OCI-LY7 (cell line): ENCODE measurements around the gene SLC35A5. TPM values are rescaled to one million over a fixed set of nuclear protein-coding genes. Genes with fewer than 3 reads are reported as not detected.

Experiments used
- BruUV-seq: library from RNA; stranded (reverse); fragments of 400-500 nt; replicated peaks from 2 replicates; lab custom pipeline; 2021; lab: Mats Ljungman, UMichigan
- CTCF ChIA-PET: fragments of 300-600 bp; sonication (Branson Sonifier 250); formaldehyde crosslinking; loops from one replicate; lab custom pipeline; 2022; ENCODE audit warnings: antibody characterized with exemption; ENCODE audit not compliant: unreplicated experiment; lab: Charles Lee
- POLR2A ChIA-PET: fragments of 300-600 bp; sonication (Branson Sonifier 250); formaldehyde crosslinking; loops from one replicate; lab custom pipeline; 2022; ENCODE audit warnings: antibody characterized with exemption; lab: Charles Lee
- DNase-seq: peaks from one replicate; pipeline ENCODE4 v3.0.0-alpha.2; 2015; ENCODE audit warnings: low spot score
- H2AFZ ChIP-seq: fragments of 200-600 bp; sonication (generic), shearing (Covaris generic); 2 replicates; pipeline ENCODE4 v1.6.1; 2014; ENCODE audit warnings: mild to moderate bottlenecking, antibody characterized with exemption, low read length, moderate library complexity
- H3K27ac ChIP-seq: fragments of 200-600 bp; sonication (generic); 2 replicates; pipeline ENCODE4 v1.5.1; 2014; ENCODE audit warnings: mixed run types, low read depth, mild to moderate bottlenecking, moderate library complexity, low read length, inconsistent platforms; ENCODE audit not compliant: poor library complexity, severe bottlenecking
- H3K36me3 ChIP-seq: fragments of 200-600 bp; sonication (generic); 2 replicates; pipeline ENCODE4 v1.6.1; 2014; ENCODE audit warnings: mild to moderate bottlenecking, antibody characterized with exemption, low read length, moderate library complexity, mixed read lengths; ENCODE audit not compliant: insufficient read depth
- H3K4me1 ChIP-seq: fragments of 200-600 bp; sonication (generic); 2 replicates; pipeline ENCODE4 v1.5.1; 2014; ENCODE audit warnings: mild to moderate bottlenecking, low read length; ENCODE audit not compliant: insufficient read depth, poor library complexity, severe bottlenecking
- H3K4me2 ChIP-seq: fragments of 200-600 bp; sonication (generic); 2 replicates; pipeline ENCODE4 v1.6.1; 2014; ENCODE audit warnings: mild to moderate bottlenecking, low read length
- H3K4me3 ChIP-seq: fragments of 200-600 bp; sonication (generic); 2 replicates; pipeline ENCODE4 v1.5.1; 2014; ENCODE audit warnings: mild to moderate bottlenecking, low read depth, low read length; ENCODE audit not compliant: poor library complexity, severe bottlenecking
- H3K79me2 ChIP-seq: fragments of 200-600 bp; sonication (generic); 2 replicates; pipeline ENCODE4 v1.6.1; 2016; ENCODE audit warnings: low read depth, mild to moderate bottlenecking, low read length, moderate library complexity, mixed read lengths; ENCODE audit not compliant: insufficient read depth
- H3K9me2 ChIP-seq: fragments of 200-600 bp; sonication (generic); 2 replicates; pipeline ENCODE4 v1.6.1; 2016; ENCODE audit warnings: mild to moderate bottlenecking, low read length, mixed read lengths; ENCODE audit not compliant: insufficient read depth
- H3K9me3 ChIP-seq: fragments of 200-600 bp; sonication (generic); 2 replicates; pipeline ENCODE4 v1.6.1; 2014; ENCODE audit warnings: mild to moderate bottlenecking, mixed run types, low read length, mixed read lengths
- H4K20me1 ChIP-seq: fragments of 200-600 bp; sonication (generic); 2 replicates; pipeline ENCODE4 v1.6.1; 2014; ENCODE audit warnings: mild to moderate bottlenecking, antibody characterized with exemption, low read length, moderate library complexity, mixed read lengths; ENCODE audit not compliant: insufficient read depth
- EZH2phosphoT487 ChIP-seq: fragments of 200-600 bp; sonication (generic); IDR thresholded peaks from 2 replicates; pipeline ENCODE4 v1.6.1; 2018; ENCODE audit warnings: low read depth, borderline replicate concordance, mild to moderate bottlenecking, mixed run types, antibody characterized with exemption, low read length, moderate library complexity, mixed read lengths
- intact Hi-C: fragments of 100-400 bp; cut with micrococcal nuclease; formaldehyde crosslinking; loops from one replicate; pipeline ENCODE4 v1.10.0; 2022; ENCODE audit not compliant: unreplicated experiment
- total RNA-seq, 2 experiments: library from RNA; depleted of rRNA in 1 of 2; stranded (reverse); fragments of >200 nt in 1 of 2; shearing (Covaris generic) in 1 of 2; gene quantifications; 2 replicates each; pipeline ENCODE4 v1.2.3, GENCODE V29; 2014 to 2022
- TF ChIP-seq, protein P1 (sequence below): fragments of 200-600 bp; sonication (generic); conservative IDR thresholded peaks from 2 replicates; pipeline ENCODE4 v1.5.1; 2014; ENCODE audit warnings: mild to moderate bottlenecking, antibody characterized with exemption, low read length, moderate library complexity, mixed read lengths

Gene SLC35A5
- total RNA-seq, 2 experiments from 2014 or later = 12.4 to 22.7 TPM

GRCh38 chr3:112619295-112619694 is 57.5 kb downstream of the SLC35A5 start:
- CTCF ChIA-PET = no interaction called here
- Histone ChIP-seq H3K4me1 (no peaks in the 10 kb centered on the region), H3K36me3 (no peaks in the 10 kb centered on the region), H3K9me3 (no peaks in the 10 kb centered on the region), H3K4me3 (no peak overlapping the region), H3K9me2 (no peaks in the 10 kb centered on the region), H3K4me2 (no peak overlapping the region), H3K27ac (no peak overlapping the region), H3K79me2 (no peaks in the 10 kb centered on the region), H2AFZ (no peak overlapping the region), H4K20me1 (no peaks in the 10 kb centered on the region)
- POLR2A ChIA-PET = interaction anchor here (0.6 kb wide), 1 partner anchor 26 kb away, joined by 3 read pairs; no protein-coding TSS in a partner anchor
- no peak for DNase-seq
- intact Hi-C loops = no loop called here
- BruUV-seq = no TSS peak
- TF ChIP-seq, protein P1, sequence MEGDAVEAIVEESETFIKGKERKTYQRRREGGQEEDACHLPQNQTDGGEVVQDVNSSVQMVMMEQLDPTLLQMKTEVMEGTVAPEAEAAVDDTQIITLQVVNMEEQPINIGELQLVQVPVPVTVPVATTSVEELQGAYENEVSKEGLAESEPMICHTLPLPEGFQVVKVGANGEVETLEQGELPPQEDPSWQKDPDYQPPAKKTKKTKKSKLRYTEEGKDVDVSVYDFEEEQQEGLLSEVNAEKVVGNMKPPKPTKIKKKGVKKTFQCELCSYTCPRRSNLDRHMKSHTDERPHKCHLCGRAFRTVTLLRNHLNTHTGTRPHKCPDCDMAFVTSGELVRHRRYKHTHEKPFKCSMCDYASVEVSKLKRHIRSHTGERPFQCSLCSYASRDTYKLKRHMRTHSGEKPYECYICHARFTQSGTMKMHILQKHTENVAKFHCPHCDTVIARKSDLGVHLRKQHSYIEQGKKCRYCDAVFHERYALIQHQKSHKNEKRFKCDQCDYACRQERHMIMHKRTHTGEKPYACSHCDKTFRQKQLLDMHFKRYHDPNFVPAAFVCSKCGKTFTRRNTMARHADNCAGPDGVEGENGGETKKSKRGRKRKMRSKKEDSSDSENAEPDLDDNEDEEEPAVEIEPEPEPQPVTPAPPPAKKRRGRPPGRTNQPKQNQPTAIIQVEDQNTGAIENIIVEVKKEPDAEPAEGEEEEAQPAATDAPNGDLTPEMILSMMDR = no peak
- no peak for TF ChIP-seq EZH2phosphoT487

GRCh38 chr3:112623213-112623612 is 61.4 kb downstream of the SLC35A5 start:
- Histone ChIP-seq H4K20me1 (no peaks in the 10 kb centered on the region), H3K36me3 (no peaks in the 10 kb centered on the region), H3K9me3 (no peaks in the 10 kb centered on the region), H3K9me2 (no peaks in the 10 kb centered on the region), H3K27ac (no peak overlapping the region), H3K4me3 (no peak overlapping the region), H3K79me2 (no peaks in the 10 kb centered on the region), H3K4me1 (no peaks in the 10 kb centered on the region), H3K4me2 (no peak overlapping the region), H2AFZ (no peak overlapping the region)
- ChIA-PET CTCF (interaction anchor here (0.6 kb wide), 1 partner anchor 461 kb away, joined by 3 read pairs; no protein-coding TSS in a partner anchor), POLR2A (interaction anchor here (0.6 kb wide), 1 partner anchor 1838 kb away, joined by 3 read pairs; no protein-coding TSS in a partner anchor)
- TF ChIP-seq EZH2phosphoT487 = no peak
- TF ChIP-seq, protein P1 = no peak
- intact Hi-C loops = no loop called here
- BruUV-seq = no TSS peak
- DNase-seq = no peak

DNA sequence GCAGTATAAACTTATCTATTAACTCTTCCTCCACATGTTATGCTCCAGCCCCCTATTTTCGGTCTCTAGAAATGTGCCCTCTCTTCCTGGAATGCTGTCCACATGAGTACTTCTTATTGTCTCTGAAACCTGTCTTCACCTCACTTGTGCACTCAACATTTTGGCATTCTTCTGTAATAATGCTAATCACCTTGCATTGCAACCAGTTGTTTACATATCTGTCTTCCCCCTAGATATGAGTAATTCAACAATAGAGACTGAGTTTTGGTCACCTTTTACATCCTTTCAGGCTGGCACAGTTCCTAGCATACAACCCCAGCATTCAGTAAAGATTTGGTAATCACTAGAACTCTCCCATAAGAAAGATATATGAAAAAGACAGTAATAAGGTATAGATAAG is 61.9 kb downstream of the SLC35A5 start:
- intact Hi-C loops = no loop called here
- Histone ChIP-seq H3K9me2 (no peaks in the 10 kb centered on the region), H3K4me3 (no peak overlapping the region), H4K20me1 (no peaks in the 10 kb centered on the region), H2AFZ (no peak overlapping the region), H3K9me3 (no peaks in the 10 kb centered on the region), H3K79me2 (no peaks in the 10 kb centered on the region), H3K27ac (no peak overlapping the region), H3K4me1 (no peaks in the 10 kb centered on the region), H3K36me3 (no peaks in the 10 kb centered on the region), H3K4me2 (no peak overlapping the region)
- no peak for DNase-seq
- TF ChIP-seq, protein P1 = no peak
- TF ChIP-seq EZH2phosphoT487 = no peak
- BruUV-seq = no TSS peak
- POLR2A ChIA-PET = no interaction called here
- CTCF ChIA-PET = no interaction called here
